HG02884 (cell line): ENCODE data around the gene GRIA4.
"Not testable (repeated sequence)": the region's sequence is repeated elsewhere in the genome, so short reads cannot be mapped to it uniquely, and the experiment has no call there.

Experiments used
- ATAC-seq: cut with Tn5 transposase; IDR thresholded peaks from one replicate; pipeline ENCODE4 v1.9.1; 2021; ENCODE audit warnings: mild to moderate bottlenecking, moderate library complexity; ENCODE audit not compliant: unreplicated experiment

The GRIA4 gene

DNA sequence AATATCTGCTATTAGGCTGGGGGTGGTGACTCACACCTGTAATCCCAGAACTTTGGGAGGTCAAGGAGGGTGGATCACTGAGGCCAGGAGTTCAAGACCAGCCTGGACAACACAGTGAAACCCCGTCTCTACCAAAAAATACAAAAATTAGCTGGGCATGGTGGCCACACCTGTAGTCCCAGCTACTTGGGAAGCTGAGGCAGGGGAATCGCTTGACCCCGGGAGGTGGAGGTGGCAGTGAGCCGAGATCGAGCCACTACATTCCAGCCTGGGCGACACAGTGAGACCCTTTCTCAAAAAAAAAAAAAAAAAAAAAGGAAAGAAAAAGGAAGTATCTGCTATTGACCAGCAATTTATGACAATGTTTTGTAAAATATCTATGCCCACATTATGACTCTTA lies 176.0 kb downstream of the GRIA4 start:
- ATAC-seq = not testable (repeated sequence)

GRCh38 chr11:105786741-105787140 lies 176.9 kb downstream of the GRIA4 start:
- ATAC-seq = no peak

DNA sequence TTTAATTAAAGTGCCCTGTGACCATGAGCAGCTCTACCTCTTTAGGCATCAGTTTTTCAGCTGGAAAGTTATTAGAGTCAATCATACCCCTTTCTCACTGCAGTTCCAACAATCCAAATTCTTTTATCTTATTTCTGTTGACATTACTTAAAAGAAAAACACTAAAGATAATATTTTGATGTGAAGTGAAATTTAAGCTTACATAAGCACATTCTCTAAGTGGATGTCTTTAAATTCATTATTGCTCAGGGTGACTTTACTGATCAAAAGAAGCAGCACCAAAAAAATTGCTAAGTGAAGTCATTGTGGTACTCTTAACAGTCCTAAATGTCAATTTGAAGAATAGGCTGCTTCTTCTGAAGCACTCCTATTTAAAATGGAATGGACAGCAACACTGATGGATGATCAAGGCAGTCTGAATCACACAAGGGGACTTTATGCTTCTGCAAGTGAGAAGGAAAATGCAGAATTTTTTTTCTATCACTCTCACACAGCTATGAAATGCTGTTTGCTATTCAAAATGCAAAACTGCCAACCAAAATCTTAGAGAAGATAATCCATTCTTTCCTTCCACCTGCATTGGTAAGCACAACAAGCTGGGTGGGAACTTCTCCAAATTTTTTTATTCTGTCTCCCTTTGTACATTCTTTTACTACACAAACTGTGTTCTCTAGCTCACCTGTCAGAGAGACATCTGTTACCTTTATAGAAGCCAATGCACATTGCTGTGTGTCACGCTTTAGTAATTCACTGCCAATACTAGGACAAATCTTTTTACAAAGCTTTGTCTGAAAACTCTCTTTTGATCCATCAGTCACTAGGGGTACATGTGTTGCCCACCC lies 179.9 kb downstream of the GRIA4 start:
- no peak for ATAC-seq

DNA sequence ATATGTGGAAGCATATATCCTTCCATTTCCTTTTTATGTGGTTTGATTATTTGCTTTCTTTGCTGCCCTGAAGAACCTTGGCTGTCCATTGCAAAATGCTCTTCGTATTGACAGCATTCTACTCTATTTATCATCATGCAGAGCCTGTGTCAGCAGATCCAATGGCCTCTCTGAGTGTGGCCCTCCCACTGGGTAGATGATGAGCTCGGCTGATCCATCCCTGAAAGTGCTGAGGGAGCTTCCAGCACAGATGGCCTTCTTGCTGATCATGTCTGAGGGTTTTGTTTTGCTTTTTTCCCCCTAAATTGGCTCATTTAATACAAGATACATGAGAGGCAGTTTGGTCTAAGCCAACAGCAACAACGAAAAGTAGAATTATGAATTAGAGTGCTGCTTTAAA lies 181.0 kb downstream of the GRIA4 start:
- ATAC-seq = no peak

GRCh38 chr11:105793092-105793491 lies 183.2 kb downstream of the GRIA4 start:
- ATAC-seq = no peak

DNA sequence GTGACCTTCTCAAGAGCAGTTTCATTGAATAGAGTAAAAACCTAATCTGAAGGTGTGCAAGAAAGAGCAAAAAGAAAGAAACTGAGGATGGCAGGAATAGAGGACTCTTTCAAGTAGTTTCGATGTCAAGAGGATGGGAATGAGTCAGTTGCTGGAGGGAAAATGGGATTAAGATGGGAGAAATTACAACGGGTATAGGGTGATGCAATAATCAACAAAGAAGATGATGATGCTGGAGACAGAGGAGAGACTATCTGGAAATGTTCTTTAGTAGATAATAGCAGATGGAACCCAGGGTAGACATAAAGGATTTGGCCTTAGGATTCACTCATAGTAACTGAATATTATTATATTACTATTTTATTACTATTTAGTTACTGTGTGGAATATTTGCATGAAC lies 189.4 kb downstream of the GRIA4 start:
- no peak for ATAC-seq

GRCh38 chr11:105799728-105800462 lies 190.0 kb downstream of the GRIA4 start:
- no peak for ATAC-seq

GRCh38 chr11:105802390-105802789 lies 192.5 kb downstream of the GRIA4 start:
- ATAC-seq = no peak

GRCh38 chr11:105811242-105811641 lies 201.4 kb downstream of the GRIA4 start:
- no peak for ATAC-seq

- no peak for ATAC-seq
Measured at GRCh38 chr11:105821372-105821771, 211.5 kb downstream of the GRIA4 start.

DNA sequence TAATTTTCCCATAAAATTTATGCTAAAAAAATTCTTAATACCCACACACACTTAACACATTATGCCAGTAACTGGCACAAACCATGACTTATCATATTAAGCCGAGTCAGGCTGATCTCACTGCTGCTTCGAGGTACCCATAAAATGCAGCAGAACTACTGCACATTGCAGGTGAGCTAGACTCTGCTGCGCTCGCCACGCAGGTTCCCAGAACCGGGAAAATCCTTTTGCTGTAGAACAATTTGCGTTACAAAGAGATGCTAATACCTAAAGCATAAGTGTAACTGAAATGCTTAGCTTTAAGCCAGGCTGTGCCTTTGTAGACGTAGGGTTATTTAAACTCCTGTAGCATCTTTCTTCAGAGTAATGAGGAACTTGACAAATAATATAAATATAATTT lies 211.9 kb downstream of the GRIA4 start:
- no peak for ATAC-seq

- ATAC-seq = no peak
Measured at GRCh38 chr11:105823495-105824033, 213.7 kb downstream of the GRIA4 start.

GRCh38 chr11:105824457-105825013 lies 214.7 kb downstream of the GRIA4 start:
- no peak for ATAC-seq

- ATAC-seq = no peak
Measured at GRCh38 chr11:105825141-105825540, 215.3 kb downstream of the GRIA4 start.

DNA sequence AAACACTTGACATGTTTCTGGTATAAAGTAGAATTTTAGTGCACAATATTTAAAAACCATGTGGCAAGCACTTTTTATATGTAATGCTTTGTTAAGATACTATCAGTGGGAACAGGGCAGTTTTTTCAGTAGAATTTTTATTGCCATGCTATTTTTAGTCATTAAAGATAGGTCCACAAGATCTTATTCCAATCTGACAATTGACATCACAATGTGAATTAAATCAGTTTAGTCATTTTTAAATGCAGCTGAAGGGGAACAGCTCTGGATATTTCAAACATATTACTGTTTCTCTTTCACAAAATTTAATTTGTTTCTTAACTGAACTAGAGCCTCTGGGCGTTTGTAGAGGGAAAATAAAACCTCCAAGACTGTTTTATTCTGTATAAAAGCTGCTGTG lies 218.0 kb downstream of the GRIA4 start:
- ATAC-seq = no peak

DNA sequence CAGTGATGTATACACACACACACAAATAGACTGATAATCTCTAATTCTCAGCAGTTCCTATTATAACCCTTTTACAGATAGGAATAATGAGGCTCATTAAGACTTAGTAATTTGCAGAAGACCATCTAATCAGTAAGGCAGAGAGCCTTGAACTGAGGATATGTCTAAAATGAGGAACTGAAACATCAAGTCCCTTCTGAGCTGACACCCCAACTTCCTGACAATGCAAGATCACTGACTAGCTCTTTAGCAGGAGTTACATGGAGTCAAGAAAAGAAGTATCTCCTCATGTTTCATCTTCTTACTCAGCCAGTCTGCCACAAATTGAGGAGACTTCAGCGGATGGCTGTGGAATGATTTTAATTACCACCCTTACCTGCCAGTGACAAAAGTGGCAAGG lies 219.2 kb downstream of the GRIA4 start:
- ATAC-seq = peak; percentile 99

DNA sequence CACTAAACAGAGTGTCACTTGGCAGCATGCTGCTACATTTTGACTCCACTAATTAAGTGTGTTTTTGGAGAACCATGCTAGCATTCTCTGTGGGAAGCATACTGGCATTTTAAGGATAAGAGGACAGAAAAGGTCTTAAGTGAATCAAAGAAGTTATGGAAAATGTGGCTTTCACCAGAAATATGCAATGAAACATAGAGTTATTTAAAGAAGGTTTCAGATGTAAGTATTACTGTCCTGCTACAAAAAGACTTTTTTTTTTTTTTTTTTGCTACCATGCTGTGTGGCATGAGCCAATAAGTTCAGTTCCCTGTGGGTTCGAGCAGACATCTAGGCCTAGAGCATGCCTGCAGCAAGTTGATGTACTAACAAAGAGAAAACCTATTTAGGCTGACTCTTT lies 224.6 kb downstream of the GRIA4 start:
- no peak for ATAC-seq

- ATAC-seq = no peak
Measured at GRCh38 chr11:105838668-105839384, 229.0 kb downstream of the GRIA4 start.

- no peak for ATAC-seq
Measured at GRCh38 chr11:105840391-105840790, 230.5 kb downstream of the GRIA4 start.

- ATAC-seq = no peak
Measured at GRCh38 chr11:105852403-105852802, 242.5 kb downstream of the GRIA4 start.

GRCh38 chr11:105854269-105854668 lies 244.4 kb downstream of the GRIA4 start:
- ATAC-seq = no peak
